Measurements from ENCODE around the gene CXXC4.

CXXC4 gene

DNA sequence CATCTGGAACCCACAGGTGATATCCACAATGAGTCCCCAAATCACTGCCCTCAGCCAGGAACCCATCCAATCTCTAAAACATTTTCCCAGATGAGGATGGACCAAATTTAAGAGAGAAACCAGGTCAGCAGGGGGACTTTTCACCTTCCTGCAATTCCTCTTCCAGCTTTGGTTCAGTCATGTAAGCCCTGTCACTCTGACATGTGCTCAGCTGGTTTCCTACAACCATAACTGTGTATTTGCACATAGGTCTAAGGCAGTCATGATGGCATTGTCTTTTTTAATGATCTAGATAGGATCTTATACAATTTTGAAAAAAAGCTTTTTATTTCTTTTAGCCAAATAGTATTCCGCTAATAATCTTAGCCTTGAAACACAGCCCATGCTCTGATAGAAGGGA, 6.5 kb downstream of the CXXC4 start:
- DNase-seq (ENCODE audit: low spot score): no peak

DNA sequence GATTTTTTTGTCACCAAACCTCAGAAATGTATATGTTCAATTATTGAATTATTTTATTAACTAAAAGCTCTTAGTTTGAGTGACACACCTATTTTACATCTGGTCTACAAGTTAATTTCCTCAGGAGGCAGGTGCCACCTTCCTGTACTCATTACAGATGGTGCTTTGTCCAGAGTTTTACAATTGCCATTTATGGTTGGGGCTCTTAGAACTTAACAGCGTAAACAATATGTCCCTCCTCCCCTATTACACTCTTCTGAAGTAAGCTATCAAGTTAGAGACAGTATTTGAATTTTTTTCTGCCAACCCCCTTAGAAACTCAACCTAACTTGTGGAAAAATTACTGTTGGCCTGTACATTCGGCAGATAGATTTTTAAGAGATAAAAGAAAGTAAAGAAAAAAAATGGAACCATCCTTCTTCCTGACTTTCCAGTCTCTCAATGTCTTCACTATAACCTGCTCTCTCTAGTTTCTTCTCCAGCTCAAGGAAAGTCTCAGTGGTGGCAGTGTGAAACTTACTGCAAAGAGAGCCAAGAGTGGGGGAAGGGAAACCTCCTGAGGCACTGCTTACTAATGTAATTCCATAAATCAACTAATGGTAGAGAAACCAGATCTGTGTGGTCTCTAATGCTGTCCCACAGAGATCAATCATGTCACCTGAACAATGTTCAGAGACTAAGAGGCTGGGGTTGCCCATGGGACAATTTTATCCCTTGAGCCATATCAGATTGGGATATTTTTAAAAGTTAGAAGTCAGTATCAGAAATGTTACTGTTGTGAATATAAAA, 7.8 kb downstream of the CXXC4 start:
- DNase-seq (ENCODE audit: low spot score): no peak

DNA sequence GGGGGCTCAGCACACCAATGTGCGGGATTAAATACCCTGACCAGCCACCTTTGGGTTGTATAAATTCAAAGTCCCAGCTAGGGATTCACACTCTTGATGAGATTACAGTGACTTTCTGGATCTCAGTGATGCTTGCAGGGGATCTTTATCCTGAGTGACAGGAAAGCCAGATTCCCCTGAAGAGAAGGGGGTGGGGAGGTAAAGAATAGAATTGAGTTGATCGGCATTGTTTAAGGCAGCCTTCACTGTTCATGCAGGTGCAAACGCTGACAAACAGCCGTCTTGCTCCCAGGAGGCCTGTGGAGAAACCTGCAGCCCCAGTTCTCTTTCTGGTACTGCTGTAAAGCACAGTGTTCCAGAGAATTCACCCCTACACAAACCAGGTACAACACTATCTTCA, 19.0 kb downstream of the CXXC4 start:
- no peak for DNase-seq (ENCODE audit: low spot score)

DNA sequence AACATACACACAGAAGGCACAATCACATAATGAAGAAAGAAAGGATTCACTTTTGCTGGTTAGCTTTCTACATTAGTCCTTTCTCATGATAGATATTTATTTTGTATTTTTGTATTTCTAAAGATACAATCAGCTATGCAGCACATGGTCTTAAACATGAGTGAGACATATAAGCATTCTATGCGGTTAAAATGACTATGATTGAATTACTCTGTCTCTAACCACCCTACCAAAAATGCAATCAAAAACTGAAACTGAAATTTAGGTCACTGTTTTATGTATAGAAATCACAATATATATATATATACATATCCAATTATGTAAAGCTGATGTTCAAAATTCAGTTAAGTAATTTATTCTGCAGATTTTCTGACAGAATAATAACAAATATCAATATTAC, 21.9 kb downstream of the CXXC4 start:
- DNase-seq (ENCODE audit: low spot score): no peak

DNA sequence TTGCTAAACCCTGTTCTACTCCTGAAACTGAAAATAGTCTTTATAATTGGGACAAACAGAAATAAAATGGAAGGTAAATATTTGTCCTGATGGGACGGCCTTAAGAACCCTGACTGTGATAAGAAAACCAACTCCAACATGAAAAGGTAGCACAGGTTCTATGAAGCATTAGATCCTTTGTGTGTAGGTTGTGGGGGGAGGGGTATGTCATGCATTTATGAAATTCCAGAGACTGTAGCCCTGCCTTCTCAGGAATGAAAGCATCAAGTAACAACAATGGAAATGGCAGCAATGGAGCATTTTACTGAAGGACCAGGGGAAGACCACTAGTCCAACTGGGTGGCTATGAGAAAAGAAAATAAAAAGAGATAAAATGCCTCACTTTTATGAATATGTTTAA, 23.9 kb downstream of the CXXC4 start:
- DNase-seq (ENCODE audit: low spot score): no peak

DNA sequence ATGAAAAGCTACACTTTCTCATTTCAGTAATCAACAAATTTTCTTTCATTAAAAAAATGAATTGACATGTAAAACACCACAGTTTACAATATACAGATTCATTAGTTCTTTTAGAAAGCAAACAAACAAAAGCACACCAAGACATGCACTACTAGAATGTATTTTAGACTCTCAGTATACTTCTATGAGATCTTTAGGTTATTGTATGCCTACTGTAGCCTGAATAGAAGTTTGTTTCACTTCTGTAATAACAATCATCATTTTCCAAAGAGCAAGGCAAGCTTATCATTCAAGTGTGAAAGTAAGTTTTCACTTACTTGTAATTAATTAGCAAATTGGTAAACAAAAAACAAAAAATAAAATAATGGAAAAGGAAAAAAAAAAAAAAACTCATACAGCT, 24.9 kb downstream of the CXXC4 start:
- DNase-seq (ENCODE audit: low spot score): no peak

DNA sequence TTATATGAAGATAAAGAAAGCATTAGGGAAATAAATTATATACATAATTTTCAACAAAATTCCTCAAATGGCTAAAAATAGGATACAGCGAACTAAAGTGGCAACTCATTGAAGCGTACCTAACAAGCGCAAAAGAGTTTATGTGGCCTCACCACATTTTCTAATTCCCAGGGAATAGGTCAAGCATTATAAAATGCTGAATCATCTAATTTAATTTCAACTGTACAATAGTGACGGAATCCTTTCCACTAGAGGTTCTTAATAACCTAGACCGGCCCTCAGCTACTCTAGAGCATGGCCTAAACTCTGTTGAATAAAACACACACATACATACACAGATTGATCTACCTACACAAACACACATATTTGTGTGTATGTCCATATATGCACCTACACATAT, 29.1 kb downstream of the CXXC4 start:
- no peak for DNase-seq (ENCODE audit: low spot score)

DNA sequence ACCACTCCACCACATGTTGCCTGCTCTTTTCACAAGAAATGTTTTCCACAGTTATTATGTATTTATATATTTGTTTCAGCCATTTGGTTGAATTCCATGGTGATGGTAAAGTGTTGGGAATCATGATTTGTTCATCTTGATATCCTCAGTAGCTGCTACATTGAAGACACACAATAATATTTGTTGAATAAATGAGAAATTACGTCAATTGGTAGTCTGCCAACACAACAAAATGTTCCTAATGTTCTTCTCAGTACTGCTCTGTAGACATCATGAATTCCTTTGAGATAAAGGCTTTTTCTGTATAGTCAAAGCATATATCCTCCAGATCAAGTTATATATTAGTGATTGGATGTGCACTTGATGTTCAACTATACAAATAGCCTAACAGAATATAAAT, 29.5 kb downstream of the CXXC4 start:
- no peak for DNase-seq (ENCODE audit: low spot score)

DNA sequence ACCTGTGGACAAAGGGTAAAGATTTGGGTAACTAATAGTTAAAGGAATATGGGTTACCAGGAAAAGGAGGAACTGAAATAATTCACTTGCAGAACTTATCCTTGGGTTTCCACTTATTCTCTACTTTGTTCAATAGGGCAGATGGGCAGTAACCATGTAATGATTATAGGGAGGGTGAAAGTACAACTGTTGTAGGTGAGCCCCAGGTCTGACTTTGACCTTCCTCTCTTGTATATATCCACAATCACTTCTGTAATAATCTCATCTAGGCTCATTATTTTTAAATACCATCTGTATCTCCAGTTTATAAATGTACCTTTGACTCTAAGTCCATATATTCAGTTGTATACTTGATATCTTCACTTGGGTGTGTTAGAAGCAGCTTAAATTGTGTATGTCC, 32.1 kb downstream of the CXXC4 start:
- no peak for DNase-seq (ENCODE audit: low spot score)

DNA sequence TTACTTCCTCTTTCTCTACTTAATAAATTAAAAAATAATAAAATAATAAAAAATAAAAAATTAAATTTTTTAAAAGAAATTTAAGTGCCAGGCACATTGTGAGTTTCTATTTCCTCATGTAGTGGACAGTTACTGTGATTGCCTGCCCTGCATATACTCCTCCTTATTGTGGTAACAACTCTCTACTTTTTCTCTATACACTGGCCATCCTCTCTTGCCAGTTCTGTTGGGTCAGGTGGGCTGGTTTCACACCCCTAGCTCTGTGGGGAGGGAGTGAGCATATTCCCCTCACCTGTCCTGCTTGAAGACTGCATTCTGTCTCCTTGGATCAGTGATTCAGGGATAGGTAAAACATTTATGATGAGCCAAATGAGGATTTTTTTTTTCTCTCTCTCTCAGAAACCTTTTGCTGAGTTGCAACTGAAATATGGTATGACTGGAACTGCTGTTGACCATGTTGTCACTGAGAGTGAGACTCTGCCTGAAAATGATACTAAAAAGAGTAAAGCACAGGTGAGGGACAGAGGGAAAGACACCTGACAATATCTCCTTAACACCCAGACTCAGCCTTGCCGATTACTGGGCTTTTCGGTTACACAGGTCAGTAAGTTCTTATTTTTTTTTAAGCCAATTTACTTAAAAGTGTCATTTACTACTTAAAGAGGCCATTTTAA, 37.2 kb downstream of the CXXC4 start:
- no peak for DNase-seq (ENCODE audit: low spot score)

DNA sequence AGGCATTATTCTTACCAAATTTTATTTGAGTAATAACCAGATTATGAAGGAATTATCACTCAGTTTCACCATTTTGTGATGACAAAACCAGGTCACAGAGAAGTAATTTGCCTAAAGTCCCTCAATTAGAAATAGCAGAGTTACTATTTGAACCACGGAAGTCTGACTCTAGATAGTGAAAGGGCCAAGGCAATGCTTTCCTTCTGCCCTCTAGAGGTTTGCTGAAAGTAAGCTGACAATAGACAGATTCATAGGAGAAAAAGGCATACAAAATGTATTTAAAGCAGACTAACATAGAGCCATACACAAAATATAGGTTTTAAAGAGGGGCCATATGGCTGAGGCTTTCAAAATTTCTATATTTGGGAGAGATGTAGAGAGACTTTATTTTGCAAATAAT, 43.1 kb downstream of the CXXC4 start:
- DNase-seq (ENCODE audit: low spot score): no peak

DNA sequence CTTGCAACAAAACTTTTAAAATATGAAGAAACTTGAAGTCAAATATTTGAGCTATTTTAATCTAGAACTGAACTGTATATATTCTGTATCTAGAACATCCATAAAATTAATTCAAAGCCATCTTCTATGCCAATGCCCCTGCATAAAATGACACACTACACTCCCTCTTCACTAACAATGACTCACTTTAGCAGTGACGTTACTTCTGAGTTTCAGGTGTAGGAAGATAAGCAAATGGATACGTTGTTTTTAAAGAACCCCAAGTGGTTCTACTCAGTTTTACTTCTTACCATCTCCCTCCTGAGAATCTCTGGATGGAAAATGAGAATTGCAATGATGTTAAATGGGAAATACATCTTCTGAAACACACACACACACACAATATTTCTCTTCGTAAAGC, 45.2 kb downstream of the CXXC4 start:
- no peak for DNase-seq (ENCODE audit: low spot score)

DNA sequence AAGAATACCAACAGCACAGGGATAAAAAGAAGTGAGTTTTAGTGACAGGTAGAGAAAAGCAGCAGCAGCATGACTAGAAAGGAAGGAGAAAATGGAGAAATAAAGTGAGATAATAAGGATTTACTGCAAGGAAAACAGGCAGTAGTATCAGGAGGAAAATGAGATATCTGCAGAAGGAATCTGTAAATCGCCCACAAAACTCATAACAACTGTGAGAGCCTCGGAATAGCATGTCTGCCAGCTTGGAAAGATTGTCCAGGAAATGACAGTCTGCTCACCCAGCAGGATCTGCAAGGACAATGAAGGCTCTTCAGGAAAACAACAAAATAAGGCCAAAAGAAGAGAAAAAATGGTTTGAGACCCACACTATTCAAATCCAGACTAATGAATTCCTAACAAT, 47.4 kb downstream of the CXXC4 start:
- DNase-seq (ENCODE audit: low spot score): no peak

DNA sequence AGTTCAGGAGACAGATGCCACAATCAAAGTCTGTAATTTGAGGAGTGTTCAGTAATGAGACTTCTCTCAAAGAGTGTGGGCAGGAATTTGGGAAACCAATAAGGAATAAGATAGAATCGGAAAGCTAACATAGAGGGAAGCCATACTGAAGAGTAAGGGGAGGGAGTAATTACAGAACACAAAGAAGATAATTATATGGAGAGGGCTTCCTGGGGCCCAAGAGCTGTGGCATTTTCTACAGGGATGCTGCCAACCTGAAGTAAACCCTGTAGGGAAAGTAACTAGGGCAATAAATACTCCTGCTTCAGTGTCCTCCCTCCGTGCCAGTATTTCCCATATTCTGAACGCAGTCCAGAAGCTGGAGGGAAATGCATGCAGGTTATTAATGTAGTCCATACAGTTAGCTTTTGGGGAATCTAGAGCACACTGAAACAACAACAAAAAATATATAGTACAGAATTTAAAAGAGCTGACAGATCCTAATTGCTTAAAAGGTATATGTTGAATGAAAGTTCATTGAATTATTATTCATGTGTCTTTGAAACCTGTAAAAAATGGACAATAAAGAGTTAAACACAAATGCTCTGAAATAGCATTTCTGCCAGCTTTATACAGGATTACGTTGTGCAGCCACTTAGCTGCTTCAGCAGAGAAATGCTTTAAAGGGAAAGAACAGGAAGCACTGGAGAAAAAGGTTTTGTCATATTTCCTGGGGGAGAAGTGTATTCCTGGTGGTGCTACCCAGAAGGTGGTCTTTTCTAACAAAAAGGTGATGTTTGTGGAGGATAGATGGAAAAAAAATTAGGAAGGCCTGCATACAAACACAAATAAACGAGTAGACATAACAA, 48.0 kb downstream of the CXXC4 start:
- DNase-seq (ENCODE audit: low spot score): no peak

DNA sequence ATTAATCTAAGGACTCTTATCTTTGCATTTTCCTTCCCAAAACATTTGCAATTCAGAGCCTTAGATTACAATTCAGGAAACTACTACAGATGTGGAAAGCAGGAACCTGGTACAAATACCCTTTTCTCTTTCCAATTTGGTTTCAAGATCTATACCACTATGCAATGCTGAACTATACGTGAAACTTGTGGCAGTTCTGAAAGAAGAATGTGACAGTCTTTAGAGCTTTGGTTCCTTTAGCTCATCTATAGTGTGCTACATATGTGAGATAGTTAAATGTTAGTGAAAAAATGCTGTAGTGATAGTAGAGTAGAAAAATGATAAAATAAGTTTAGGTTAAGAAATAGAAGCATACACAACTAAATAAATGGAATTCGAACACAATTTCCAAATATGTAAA, 50.0 kb downstream of the CXXC4 start:
- DNase-seq (ENCODE audit: low spot score): no peak

DNA sequence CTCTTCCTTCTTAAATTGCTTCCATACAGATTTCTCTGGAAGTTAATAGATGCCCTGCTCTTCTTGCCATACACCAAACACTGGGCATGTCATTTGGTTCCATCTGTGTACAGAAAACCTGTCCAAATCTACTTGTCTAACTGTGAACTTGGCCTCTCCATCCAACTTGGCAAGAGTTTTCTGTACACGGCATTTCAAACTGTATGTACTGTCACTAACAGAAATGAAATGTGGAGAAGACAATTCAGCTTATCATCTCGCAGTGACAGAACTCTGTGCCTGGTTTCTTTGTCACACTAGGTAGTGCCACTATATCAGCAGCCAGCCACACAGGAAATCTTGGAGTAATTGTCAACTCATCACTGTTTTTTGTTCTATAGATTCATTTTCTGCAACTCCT, 58.2 kb downstream of the CXXC4 start:
- DNase-seq (ENCODE audit: low spot score): no peak

DNA sequence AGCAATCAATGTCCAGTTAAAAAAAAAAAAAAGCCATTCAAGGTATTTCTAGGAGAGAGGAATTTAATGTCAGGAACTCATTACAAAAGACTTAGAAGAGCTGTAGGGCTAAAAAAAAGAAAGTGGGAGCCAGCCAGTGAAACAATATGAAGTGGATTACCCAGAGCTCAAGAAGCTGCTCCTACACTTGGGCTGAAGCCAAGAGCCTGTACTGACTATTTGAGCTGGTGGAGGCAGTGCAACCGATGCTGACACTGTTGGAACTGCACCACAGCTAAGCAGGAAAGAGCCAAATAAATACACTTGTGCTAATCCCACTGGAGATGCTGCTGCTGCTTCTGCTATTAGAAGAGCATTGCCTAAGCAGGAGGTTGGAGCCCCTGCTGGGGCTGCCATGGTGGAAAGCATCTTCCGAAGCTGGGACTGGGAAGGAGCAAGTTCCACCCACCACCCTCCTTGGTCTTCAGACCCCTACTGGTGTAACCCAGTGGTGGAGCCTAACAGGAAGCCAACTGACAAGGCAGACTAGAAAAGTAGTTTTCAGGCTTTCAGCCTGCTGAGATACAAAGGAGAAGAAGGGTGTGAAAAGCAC, 65.4 kb downstream of the CXXC4 start:
- no peak for DNase-seq (ENCODE audit: low spot score)

DNA sequence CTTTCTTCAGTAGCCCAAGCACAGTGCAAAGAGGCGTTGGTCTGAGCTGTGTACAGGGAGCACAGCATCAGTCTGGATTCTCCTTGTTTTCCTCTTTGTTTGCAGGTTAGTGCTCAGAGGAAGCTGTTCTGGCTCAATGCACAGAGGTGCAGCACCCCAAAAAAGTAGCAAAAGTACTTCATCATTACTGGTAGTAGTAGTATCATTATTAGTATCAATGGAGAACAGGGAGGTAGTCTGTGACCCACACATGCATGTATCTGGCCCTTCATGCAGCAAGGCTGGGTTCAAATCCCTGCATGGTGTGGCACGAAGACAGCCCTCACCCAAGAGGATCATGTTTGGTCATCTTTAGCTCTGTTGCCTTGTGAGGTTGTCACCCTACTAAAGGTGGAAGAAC, 68.7 kb downstream of the CXXC4 start:
- no peak for DNase-seq (ENCODE audit: low spot score)

DNA sequence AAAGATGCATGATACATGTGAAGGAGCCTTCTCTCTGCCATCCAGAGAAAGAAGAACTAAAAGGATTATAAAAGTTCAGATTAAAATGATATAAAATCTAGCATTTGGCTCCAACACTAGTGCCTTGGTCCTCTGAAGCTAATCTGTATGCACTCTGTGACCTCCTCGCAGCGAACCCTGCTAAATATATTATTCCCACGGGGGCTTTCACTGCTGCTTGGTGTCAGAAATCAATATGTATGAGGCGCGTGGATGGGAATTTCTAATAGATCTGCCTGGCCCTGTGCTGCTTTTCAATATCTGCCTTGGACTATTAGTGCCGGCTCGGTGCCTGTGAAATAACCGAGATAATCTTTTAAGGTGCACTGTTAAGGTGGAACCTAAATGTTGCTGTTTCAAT, 69.7 kb downstream of the CXXC4 start:
- DNase-seq (ENCODE audit: low spot score): no peak

DNA sequence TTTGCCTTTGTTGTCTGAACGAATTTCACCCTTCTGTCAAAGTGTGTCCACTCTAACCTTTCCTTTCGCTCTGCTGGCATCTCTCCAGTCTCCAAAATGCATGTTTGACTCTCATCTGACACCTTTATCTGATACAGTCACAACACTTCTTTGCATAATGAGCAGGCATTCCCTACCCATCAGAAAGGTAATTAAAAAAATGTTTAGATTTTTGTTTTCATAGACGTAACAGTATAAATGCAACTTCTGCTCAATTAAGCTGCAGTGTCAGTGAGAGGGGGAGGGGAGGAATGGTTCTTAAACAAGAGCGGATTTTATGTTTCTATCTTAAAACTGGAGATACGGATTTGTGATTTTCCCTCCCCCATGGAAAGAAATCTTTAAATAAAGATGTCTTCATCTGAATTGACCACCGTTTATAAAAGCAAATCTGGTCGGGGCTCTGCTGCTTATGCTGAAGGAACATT, 70.2 kb downstream of the CXXC4 start:
- DNase-seq (ENCODE audit: low spot score): no peak

DNA sequence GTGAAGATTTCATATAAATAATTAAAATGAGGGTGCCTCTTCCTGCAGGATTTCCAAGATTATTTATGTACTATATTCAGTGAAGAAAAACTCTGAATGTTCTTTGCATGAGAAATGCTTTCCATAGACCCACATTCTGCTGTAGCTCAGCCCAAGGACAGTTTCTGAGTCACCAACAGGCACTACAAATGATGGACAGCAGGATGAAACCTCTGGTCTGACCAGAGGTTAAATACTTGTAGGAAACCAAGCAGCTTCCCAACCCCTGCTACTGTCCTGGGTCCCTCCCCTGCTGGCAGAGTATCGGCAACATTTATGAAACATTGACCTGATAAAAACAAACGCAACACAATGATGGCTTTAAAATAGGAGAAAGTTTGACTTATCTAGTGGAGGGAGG, 73.1 kb downstream of the CXXC4 start:
- no peak for DNase-seq (ENCODE audit: low spot score)

DNA sequence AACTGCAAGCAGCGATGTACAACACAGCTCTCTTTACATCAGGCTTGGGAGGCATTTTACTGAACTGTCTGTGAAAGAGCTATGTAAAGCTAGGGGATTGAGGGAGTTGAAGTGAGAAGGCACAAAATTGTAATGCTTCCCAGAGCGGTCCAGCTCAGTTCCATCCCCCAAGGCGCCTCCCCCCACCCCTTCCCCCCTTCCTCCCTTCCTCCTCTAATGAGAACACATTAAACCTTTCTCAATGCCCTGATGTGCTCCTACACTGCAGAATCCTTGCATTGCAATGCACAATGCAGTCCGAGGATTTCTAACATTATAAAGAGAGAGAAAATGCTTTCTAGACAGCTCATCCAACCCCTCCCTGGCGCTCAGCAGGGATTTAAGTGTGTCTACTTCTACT, 73.9 kb downstream of the CXXC4 start:
- DNase-seq (ENCODE audit: low spot score): no peak
